Endometrial microvascular endothelial cells (primary cell): ENCODE results near the gene GNAT1. TPM values are rescaled to one million over a fixed set of nuclear protein-coding genes. Genes with fewer than 3 reads are reported as not detected.

Experiments
- in situ Hi-C: cut with HindIII; loops from 2 replicates; pipeline ENCODE4 v1.10.0; 2017; ENCODE audit warnings: low sequenced_read_pairs, low pct_unique_long_range_greater_than_20kb; ENCODE audit errors: inconsistent ontology term
- total RNA-seq: library from RNA; depleted of rRNA; stranded (reverse); fragments of >200 nt; gene quantifications from one replicate; pipeline ENCODE4 v1.2.3, GENCODE V29; 2015; ENCODE audit errors: inconsistent ontology term

Gene GNAT1
- total RNA-seq, 1 donor from 2014 or later: not detected

- in situ Hi-C loops: no loop called here
Observed at GRCh38 chr3:50161320-50161719, 30.1 kb upstream of the GNAT1 start.

GRCh38 chr3:50162034-50162883, 29.2 kb upstream of the GNAT1 start:
- in situ Hi-C loops: no loop called here

GRCh38 chr3:50163572-50164455, 27.6 kb upstream of the GNAT1 start:
- in situ Hi-C loops: no loop called here

- in situ Hi-C loops: no loop called here
Observed at GRCh38 chr3:50164481-50164880, 26.9 kb upstream of the GNAT1 start.

GRCh38 chr3:50164984-50165909, 26.2 kb upstream of the GNAT1 start:
- in situ Hi-C loops: no loop called here

- in situ Hi-C loops: no loop called here
Observed at GRCh38 chr3:50165910-50166538, 25.4 kb upstream of the GNAT1 start.

- in situ Hi-C loops: no loop called here
Observed at GRCh38 chr3:50166620-50167019, 24.8 kb upstream of the GNAT1 start.

- in situ Hi-C loops: no loop called here
Observed at GRCh38 chr3:50167069-50167840, 24.2 kb upstream of the GNAT1 start.

- in situ Hi-C loops: no loop called here
Observed at GRCh38 chr3:50167841-50168209, 23.6 kb upstream of the GNAT1 start.

- in situ Hi-C loops: no loop called here
Observed at GRCh38 chr3:50168388-50168787, 23.0 kb upstream of the GNAT1 start.

- in situ Hi-C loops: no loop called here
Observed at GRCh38 chr3:50168791-50169190, 22.6 kb upstream of the GNAT1 start.

GRCh38 chr3:50169232-50169832, 22.1 kb upstream of the GNAT1 start:
- in situ Hi-C loops: no loop called here

- in situ Hi-C loops: no loop called here
Observed at GRCh38 chr3:50169858-50170257, 21.6 kb upstream of the GNAT1 start.

GRCh38 chr3:50170689-50171088, 20.7 kb upstream of the GNAT1 start:
- in situ Hi-C loops: no loop called here

GRCh38 chr3:50171540-50172301, 19.7 kb upstream of the GNAT1 start:
- in situ Hi-C loops: no loop called here

GRCh38 chr3:50172626-50173220, 18.7 kb upstream of the GNAT1 start:
- in situ Hi-C loops: no loop called here
